ENCODE results near the gene RING1.

RING1 gene

DNA sequence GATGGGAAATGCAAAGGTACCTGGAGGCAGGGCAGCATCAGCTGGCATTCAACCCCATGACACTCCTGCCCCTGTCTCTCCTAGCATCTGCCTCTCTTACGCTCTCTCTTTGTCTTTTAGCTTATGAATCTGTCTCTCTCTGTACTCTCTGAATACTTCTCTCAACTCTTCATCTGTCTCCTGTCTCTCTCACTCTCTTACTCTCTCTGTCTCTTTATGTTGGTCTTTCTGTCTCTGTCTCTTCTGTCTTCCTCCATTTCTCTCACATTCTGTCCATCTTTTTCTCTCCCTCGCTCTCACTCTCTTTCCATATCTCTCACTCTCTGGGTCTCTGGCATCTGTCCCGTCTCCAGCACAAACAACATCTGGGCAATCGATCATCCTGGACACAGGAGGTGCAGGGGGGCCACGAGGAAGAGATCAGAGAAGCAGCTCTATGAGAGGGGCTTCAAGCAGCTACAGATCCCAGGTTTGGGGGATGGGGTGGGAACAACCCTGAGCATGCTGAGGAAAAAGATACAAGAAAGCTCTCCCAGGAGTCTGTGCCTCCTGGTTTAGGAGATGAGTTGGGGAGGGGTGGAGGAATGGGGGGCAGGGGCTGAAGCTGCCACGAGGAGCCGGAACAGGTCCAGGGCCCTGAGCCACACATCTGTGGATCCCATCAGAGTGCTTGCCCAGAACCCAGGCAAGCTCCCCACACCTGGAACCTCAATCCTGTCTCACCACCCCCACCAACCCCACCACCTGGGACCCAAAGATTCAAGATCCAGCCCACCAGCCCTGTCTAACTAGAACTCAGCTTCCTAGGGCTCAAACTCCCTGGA, 18.5 kb upstream of the RING1 start:
- in situ Hi-C loops (cut with HindIII; ENCODE audit: low pct_ligation_motif_present, low pct_unique_long_range_greater_than_20kb, low sequenced_read_pairs): no loop called here
- no peak for DNase-seq

DNA sequence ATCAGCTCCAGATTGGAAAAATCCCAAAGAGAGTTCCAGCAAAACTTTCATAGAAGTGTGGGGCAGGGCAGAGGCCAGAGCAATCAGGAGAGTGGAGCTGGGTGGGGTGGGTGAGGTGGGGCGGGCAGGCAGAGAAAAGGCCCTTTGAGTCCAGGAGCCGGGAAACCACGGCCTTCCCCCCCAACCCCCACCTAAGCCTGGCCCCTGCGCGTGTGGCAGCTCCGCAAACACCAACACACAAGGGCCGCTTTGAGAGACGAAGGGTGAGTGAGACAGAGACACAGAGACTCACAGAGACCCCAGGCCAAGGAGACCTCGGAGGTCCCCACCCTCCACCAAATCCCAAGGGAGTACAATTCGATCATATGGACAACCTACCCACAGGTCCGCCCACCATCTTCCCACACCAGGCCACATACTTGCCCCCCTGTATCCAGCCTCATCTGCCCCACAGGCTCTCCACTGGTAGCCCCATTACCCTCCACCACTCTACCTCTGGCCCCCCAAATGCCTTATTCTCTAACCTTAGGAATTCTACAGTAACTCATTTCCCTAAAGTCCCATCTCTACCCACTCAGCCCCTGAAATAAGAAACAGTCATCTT, 17.7 kb upstream of the RING1 start:
- no peak for DNase-seq
- in situ Hi-C loops (cut with HindIII; ENCODE audit: low pct_ligation_motif_present, low pct_unique_long_range_greater_than_20kb, low sequenced_read_pairs): no loop called here

DNA sequence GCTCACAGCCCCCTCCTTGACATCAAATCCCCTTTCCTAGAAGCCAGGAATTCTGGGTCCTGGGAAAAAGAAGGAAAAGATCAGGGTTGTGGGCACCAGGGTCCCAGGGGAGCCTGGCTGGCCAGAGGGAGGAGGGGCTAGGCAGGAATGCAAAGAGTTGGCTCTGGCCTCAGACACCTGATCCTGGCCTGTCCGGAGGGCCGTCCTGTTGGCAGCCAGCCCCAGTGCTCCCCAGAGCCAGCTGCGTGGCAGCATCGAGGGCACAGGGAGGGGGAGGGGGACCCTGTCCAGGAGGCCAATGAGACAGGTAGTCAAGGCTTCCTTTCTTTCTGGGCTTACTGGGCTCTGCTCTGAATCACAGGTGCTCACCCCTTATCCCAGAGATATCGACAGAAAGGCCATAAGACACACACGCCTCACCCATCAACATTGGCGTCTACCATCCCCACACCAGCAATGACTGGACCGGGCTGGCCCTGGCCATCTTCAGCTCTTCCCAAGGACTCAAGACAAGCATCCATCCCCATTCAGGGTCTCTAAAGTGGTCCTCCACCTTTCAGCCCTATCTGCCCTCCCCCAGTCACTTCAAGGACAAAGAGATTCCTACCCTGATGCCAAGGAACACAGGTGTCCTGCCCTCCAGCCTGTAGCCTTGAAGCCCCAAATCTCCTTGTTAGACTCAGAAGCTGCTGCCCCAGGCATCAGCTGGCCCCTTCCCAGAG, 16.8 kb upstream of the RING1 start:
- in situ Hi-C loops (cut with HindIII; ENCODE audit: low pct_ligation_motif_present, low pct_unique_long_range_greater_than_20kb, low sequenced_read_pairs): no loop called here
- no peak for DNase-seq

DNA sequence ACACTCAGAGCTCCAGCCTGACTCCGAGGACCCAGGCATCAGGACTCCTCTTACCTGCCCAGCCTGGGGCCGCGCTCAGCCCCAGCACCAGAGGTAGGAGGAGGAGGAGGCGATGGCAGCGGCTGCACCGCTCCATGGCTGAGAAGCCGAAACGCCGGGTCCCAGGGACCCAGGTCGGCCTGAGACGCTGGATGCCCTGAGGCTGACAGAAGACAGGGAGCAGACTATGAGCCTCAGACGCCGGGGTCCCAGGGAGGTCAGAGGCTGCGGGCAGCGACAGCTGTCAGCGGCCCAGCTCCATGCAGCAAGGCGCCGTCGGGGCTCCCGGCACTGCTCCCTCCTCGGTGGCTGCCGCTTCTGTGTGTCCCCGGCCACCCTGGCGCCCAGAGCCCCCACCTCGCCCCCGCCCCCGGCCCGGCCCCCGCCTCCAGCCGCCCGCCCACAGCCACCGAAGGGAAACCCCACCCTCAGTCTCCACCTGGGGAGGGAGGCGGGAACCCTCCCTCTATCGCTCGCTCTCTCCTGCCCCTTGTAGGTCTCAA, 16.1 kb upstream of the RING1 start, which contains the start of gene COL11A2:
TSS of gene COL11A2 (minus strand) at position 363 of the 542 bp plus-strand sequence. CDS start at position 136, 227 bp downstream.
- no peak for DNase-seq
- in situ Hi-C loops (cut with HindIII; ENCODE audit: low pct_ligation_motif_present, low pct_unique_long_range_greater_than_20kb, low sequenced_read_pairs): no loop called here

DNA sequence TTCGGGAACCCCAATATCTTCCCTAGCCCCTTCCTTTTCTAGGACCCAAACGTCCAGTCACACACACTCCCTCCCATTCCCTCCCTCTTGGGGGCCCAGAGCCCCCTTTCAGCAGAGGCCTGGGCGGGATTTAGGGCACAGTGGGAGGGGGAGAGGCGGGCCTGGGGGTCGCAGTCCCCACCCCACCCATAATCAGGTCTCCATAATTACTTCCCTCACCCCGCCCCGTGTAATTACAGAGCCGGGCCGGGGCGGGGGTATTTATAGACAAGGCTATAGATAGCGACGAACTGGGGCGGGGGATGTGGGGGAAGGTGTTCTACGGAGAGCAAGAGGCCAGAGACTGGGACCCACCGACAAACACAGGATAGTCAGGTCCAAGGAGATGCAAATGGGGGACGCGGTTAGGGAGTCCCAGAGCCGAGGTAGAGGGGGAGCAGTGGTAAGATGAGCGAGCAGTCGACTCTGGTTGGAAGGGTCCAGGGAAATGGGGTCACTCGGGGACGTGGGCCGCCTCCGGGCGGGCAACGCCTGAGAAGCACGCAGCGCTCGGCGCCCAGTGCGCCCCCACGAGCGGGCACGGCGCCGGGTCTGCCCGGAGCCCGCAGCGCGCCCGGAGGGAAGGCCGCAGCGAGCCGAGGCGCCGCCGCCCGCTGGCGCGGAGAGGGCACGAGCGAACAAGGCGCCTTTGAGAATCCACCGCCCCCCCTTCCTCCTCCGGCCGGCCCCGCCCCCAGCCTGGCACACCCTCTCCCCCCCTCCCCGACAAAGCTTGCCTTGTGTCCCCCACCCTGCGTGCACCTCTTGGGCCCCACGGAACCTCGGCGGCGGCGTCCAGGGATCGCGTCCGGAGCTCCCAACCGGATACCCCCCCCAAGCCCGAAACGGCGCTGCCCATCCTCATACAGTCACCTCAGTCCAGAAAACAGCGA, 15.4 kb upstream of the RING1 start:
- no peak for DNase-seq

DNA sequence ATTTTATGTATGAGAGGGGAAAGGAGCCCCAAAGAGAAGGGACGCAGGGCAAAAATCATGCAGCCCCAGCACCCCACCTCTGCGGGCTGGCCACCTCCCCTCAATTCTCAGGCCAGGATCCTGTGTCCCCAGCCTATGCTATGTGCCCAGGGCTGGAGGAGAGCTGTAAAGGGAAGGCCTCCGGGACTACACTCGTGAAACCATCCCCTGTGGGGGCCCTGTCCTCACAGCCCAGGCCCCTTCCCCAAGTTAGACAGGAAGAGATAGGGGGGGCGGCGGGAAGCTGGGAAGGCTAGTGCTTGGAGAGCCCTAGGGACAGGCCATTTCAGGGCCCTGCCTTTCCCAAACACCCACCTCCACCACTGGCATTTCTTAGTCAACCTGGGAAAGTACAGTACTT, 14.7 kb upstream of the RING1 start:
- in situ Hi-C loops (cut with HindIII; ENCODE audit: low pct_ligation_motif_present, low pct_unique_long_range_greater_than_20kb, low sequenced_read_pairs): no loop called here

More for the DNA sequence above, 15.4 kb upstream of the RING1 start:
- in situ Hi-C loops (cut with HindIII; ENCODE audit: low pct_ligation_motif_present, low pct_unique_long_range_greater_than_20kb, low sequenced_read_pairs): no loop called here

DNA sequence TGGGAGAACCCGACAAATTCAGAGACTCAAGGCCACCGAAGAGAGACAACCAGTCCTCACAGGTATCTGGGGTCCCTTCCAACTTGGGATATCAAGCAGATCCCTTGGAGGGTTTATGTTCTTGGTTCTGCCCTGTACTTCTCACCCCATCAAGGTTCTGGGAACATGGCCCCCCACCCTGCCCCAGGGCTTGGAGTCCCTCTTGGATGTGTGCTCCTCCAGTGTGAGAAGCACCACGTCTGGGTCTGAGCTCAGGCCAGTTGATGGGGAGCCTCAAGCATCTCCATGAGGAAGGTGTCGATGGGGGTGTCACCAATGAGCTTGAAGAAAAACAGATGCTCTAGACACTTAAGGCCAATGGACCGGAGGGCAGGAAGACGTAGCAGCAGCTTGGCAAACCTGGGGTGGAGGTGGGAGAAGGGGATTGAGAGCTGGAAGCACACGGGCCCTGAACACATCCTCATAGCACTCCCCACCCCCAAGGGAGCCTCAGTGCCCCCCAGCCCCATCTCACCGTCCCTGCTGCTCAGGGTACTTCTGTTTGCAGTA, 13.8 kb upstream of the RING1 start:
- in situ Hi-C loops (cut with HindIII; ENCODE audit: low pct_ligation_motif_present, low pct_unique_long_range_greater_than_20kb, low sequenced_read_pairs): no loop called here

More for the DNA sequence above, 14.7 kb upstream of the RING1 start:
- DNase-seq: no peak

DNA sequence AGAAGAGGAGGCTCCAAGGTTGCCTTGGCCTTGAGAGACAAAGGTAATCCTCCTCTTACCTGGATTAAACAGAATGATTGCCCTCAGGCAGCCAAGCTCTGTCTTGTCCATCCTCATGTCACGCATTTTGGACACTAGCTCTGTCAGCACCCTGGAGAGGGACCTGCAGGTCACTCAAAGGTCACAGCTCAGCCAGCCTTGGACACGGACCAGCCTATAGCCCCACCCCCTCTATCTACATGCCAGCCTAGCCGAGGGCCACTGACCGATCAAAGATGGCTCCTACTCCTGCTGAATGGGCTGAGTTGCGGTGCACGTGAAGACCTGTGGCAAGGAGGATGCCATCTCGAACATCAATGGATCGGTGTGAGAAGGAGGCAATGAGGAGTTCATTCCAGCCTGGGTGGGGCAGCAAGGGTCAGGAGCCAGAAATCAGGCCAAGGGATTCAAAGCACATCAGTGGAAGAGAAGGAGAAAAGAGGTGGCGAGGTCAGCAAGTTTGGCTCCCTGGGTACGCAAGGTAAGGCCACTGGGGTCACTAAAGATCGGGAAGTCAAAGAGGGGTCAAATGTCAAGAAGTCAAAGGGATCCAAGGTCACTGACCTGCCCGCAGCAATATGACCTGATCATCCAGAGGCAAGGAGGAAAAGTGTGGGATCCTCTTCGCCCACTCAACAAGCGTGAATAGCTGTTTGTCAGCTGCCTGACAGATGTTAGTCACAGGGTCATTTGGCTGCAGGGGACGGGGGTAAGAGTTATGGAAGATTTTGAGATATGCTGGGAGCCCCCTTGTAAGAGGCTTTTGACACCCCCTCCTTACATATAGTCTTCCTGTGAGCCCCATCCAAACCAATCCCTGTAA, 12.8 kb upstream of the RING1 start:
- in situ Hi-C loops (cut with HindIII; ENCODE audit: low pct_ligation_motif_present, low pct_unique_long_range_greater_than_20kb, low sequenced_read_pairs): no loop called here
- no peak for DNase-seq

More for the DNA sequence above, 13.8 kb upstream of the RING1 start:
- DNase-seq: no peak

DNA sequence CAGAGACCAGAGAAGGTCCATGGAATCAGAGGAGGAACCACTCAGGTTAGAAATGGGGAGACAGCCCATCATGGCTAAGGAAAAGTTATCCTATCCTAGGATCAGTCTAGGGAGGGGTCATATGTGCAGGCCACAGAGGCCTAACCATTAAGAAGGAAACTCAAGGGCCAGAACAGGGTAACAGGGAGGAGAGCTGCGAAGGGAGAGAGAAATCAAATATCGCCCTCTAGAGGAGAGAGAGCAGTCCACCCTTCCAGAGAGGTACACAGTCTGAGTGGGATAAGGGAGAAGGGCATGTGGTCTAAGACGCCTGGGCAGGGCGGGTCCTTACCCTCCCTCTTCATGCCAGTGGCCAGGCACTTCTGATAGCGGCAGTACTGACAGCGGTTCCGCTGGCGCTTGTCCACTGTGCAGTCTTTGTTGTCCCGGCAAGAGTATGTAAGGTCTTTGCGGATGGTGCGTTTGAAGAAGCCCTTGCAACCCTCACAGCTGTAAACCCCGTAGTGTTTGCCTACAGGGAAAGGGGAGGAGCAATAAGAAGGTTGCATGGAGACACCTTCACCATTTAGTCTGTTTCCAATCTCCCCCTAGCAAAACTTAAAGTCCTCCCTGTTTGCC, 10.8 kb upstream of the RING1 start:
- DNase-seq: peak; percentile 63

DNA sequence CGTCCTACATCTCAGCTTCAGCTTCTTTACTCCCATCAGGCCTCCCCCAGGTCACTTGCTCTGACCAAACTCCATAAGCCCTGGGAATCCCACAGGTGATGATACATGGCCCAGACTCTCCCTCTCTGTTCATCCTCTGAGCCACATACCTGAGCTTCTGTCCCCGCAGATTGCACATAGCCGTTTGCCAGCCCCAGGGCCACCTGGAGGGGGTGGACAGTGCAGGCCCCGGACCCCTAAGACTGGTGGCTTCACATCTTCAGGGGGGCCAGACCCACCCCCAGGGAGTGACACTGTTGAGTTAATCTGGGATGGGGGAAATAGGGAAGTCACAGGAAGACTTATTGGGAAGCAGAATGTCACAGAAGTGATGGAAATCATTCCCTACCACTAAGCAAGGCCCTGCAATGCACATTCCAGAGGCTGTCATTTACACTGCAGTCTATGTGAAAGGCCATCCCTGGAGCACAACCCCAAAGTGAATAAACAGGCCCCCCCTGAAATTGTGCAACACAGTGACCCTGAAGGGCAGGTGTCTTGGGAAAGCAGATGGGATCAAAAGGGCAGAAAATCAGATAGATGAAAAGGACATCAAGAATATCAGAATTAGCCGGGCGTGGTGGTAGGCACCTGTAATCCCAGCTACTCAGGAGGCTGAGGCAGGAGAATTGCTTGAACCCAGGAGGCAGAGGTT, 10.0 kb upstream of the RING1 start:
- DNase-seq: no peak
- in situ Hi-C loops (cut with HindIII; ENCODE audit: low pct_ligation_motif_present, low pct_unique_long_range_greater_than_20kb, low sequenced_read_pairs): no loop called here

More for the DNA sequence above, 10.8 kb upstream of the RING1 start:
- in situ Hi-C loops (cut with HindIII; ENCODE audit: low pct_ligation_motif_present, low pct_unique_long_range_greater_than_20kb, low sequenced_read_pairs): no loop called here

DNA sequence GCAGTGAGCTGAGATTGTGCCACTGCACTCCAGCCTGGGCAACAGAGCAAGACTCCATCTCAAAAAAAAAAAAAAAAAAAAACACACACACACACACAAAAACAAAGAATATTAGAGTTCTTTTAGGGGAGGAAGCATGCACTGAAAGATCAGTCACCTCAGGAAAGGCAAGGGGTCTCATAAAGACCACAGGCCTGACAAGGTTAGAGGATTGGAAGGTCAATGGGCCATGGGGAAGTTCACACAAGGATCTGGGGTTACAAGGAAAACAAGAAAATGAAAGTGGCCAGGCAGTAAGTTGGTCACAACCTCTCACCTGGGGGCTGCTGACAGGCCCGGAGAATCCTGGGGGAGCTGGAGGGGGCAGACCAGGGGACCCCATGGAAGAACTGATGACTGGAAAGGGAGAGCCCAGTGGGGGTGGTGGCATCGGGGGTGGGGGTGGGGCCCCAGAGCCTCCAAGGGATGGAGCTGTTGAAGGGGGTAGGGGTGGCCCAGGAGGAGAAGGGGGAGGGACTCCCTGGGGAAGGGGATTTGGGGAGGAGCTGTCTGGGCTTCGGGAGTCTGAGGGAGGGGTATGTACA, 9.4 kb upstream of the RING1 start:
- in situ Hi-C loops (cut with HindIII; ENCODE audit: low pct_ligation_motif_present, low pct_unique_long_range_greater_than_20kb, low sequenced_read_pairs): no loop called here

DNA sequence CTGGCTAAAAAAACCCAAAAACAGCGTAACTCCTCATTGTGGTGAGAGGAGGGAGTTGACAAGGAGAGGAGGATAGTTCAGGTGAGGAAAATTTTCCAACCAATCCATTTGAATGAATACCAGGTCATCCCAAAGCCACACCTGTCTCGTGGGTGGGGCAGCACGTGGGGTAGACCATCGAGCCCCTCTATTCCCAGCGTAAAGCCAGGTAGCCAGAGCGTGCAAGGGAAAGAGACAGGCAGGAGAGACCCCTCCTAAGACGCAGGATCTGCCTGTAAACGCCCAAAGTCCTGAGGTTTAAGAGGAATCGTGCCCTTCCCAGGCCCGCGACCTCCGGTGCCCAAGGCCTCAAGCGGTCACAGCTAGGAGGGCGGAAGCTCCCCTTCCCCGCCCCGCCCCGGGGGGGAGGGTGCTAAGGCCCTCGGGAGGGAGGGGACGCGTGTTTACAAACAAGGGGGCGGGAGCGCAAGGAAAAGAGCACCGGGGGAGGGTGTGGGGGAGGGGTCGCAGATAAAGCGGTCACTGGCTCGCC, 8.5 kb upstream of the RING1 start:
- DNase-seq: peak; percentile 70

More for the DNA sequence above, 9.4 kb upstream of the RING1 start:
- DNase-seq: no peak

DNA sequence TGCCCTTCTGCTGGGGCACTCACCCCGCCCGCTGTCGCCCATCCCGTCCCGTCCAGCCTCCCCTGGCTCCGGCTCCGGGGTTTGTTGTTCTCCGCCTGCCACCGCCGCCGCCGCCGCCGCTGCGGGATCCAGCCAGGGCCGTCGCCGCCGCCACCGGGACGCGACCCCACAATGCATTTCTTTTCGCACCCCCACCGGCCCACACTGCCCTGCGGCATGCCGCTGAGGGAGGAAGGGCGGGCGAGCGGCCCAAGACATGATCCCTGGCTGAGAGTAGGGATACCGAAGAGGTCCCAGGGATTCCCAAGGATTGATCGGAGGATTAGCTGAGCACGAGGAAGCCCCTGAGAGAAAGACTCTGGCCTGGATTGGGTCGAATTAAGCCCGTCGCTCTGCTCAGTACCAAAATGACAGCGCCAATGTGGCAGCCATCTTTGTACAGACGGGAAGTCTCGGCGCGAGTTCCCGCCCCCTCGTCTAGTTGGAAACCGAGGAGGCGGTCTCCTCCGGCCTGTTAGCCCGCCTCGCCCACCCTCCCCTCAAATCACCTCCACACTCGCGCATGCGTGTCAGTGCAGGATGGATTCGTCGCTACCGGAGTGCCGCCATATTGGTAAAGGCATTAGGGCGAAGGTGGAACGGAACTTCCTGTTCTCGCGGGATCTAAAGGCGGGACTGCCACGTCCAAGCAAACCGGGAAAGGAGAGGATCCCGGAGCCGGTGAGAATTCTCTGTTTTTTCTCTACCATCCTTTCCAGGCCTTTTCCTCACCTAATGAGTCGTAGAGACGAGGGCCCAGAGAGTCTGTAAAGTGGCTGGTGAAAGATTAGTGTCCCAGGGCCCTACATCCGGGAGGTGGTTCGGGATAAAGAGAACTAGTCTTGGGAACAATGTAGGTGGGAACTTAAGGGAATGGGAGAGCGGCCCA, 7.8 kb upstream of the RING1 start, which contains the start of the genes RXRB and SLC39A7:
TSS of gene RXRB (minus strand) at position 447 of the 928 bp plus-strand sequence. CDS start at position 258, 189 bp downstream.
TSS of gene SLC39A7 (plus strand) at position 649 of the 928 bp plus-strand sequence. CDS start 379 bp downstream, outside the sequence.
- in situ Hi-C loops (cut with HindIII; ENCODE audit: low pct_ligation_motif_present, low pct_unique_long_range_greater_than_20kb, low sequenced_read_pairs): no loop called here
- DNase-seq: peak; percentile 98

More for the DNA sequence above, 8.5 kb upstream of the RING1 start:
- in situ Hi-C loops (cut with HindIII; ENCODE audit: low pct_ligation_motif_present, low pct_unique_long_range_greater_than_20kb, low sequenced_read_pairs): no loop called here

DNA sequence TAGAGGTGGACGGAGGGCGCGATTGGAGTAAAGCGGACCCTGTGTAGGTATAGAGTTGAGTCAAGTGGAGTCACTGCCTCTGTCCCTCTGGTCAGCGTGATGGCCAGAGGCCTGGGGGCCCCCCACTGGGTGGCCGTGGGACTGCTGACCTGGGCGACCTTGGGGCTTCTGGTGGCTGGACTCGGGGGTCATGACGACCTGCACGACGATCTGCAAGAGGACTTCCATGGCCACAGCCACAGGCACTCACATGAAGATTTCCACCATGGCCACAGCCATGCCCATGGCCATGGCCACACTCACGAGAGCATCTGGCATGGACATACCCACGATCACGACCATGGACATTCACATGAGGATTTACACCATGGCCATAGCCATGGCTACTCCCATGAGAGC, 7.2 kb upstream of the RING1 start:
- in situ Hi-C loops (cut with HindIII; ENCODE audit: low pct_ligation_motif_present, low pct_unique_long_range_greater_than_20kb, low sequenced_read_pairs): no loop called here
- DNase-seq: no peak
